HS-5 (cell line): ENCODE results near the gene ADCK2.
"Not testable (repeated sequence)": the region's sequence is repeated elsewhere in the genome, so short reads cannot be mapped to it uniquely, and the experiment has no call there.

Source experiments
- DNase-seq: peaks from one replicate; pipeline ENCODE4 v3.0.0-alpha.2; 2012; ENCODE audit warnings: low read depth

Gene ADCK2

DNA sequence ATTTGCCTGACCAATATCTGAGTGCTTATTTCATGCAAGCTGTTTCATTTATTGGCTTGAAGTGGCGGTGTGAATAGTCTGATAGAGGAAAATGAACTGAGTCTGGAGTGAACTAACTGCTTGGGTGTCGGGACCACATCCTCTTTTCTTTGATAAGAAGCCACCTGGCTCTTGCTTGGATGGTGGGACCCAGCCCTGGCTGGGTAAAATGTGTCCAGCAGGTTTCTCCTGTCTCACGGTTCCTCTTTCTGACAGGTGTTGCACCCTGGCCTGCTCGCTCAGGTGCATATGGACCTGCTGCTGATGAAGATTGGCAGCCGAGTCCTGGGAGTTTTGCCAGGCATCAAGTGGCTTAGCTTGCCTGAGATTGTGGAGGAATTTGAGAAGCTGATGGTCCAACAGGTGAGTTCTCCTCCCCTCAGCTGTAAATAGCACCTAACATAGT lies 1.6 kb downstream of the ADCK2 start:
- no peak for DNase-seq

DNA sequence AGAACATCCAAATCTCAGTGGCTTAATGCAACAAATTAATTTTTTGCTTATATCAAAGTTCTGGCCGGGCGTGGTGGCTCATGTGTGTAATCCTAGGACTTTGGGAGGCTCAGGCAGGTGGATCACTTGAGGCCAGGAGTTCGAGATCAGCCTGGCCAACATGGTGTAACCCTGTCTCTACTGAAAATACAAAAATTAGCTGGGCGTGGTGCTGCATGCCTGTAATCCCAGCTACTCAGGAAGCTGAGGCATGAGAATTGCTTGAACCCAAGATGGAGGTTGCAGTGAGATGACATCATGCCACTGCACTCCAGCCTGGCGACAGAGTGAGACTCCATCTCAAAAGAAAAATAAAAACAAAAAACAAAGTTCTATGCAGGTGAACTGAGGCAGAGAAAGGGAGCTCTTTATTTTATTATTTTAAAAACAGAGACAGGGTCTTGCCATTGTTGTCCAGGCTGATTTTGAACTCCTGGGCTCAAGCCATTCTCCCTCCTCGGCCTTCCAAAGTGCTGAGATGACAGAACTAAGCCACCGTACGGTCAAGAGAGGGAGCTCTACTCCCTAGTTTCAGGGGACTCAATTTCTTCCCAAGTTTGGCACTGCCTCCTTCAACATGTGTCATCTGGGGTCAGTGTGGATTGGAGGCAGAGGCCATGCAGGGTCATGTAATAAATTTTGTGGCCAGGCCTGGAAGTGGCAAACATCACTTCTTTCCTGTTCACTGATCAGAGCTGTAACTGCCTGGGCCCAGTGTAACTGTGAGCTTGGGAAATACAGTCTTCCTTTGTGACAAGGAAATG lies 2.4 kb downstream of the ADCK2 start:
- DNase-seq = no peak

DNA sequence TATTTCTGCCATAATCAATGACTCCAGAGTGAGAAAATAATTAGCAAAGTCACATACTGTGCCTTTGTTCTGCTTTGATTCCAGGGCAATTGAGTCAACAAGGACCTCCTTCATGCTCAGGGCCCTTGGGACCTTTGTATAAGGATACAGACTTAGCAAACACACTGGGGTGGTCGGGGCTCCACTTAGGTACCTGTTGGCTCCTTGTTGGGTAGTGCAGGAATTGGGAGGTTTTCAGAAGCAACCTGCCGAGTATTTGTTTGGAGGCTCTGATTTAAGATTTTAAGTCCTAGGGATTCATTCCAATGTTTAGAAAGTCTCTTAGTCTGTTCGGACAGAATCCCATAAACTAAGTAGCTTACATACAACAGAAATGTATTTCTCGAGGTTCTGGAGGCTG lies 3.0 kb downstream of the ADCK2 start:
- DNase-seq = no peak

DNA sequence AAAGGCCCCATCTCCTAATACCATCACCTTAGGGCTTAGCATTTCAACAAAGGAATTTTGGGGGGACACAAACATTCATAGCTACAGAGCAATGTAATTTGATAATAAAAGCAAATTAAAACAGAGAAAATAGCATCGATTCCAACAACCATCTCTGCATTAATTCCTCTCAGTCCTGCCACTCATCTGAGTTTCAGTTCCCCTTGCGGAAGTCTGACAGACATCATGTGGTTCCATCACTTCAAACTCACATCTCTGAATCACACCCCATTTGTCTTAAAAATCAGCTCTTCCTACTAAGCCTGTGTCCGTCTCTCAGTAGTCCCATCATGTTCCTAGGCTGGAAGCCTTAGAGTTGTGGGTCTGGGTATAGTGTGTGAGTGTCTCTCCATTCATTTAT lies 3.6 kb downstream of the ADCK2 start:
- no peak for DNase-seq

DNA sequence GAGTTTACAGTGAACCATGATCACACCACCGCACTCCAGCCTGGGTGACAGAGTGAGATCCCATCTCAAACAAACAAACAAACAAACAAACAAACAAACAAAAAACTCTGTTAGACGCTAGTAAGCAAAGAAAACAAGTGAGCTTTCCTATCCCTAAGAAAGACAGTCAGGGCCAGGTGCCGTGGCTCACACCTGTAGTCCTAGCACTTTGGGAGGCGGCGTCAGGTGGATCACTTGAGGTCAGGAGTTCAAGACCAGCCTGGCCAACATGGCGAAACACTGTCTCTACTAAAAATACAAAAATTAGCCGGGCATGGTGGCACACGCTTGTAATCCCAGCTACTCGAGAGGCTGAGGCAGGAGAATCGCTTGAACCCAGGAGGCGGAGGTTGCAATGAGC lies 4.2 kb downstream of the ADCK2 start:
- DNase-seq = not testable (repeated sequence)

DNA sequence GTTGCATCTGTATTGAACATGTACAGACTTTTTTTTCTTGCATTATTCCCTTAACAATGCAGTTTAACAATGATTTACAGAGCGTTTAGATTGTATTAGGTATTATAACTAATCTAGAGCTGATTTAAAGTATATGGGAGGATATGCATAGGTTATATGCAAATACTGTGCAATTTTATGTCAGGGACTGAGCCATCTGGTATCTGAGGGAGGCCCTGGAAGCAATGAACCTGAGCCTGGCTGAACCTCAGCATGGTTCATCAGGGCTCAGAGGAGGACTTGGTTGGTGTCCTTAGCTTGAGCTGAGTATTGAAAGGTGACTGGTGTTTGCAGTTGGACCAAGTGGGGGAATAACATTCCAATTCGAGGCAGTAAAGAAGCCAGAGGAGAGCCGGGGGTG lies 4.8 kb downstream of the ADCK2 start:
- no peak for DNase-seq

DNA sequence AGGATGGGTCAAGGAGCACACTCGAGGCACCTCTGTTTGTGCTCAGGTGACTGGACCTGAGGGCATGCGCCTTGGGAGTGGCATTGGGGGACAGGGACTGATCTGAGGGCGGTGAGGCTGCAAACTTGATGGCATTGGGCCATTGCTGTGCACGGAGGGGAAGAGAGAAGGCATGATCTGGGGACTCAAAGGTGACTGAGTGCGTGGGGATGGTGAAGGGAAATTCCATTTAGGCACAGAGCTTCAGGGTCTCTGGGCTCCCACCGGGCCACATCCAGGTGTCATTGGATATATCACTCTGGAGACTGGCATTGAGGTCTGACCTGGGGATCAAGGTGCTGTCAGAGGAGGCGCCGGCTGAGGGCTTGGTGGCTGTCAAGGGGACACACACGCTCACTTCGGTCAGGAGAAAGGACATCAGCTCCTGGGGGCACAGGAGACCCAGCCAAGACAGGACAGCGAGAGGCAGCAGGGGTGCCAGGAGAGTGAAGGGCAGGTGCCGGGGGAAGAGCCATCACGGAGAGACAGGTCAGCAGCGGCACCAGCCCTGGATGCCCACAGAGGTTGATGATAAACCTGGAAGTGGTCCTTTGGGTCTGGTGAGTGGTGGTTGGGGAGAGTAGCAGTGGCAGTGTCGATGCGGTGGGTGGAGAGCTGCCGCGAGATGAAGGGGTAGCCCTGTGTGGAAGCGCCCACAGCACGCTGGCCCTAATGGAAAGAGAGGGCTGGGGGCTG lies 5.5 kb downstream of the ADCK2 start:
- no peak for DNase-seq

DNA sequence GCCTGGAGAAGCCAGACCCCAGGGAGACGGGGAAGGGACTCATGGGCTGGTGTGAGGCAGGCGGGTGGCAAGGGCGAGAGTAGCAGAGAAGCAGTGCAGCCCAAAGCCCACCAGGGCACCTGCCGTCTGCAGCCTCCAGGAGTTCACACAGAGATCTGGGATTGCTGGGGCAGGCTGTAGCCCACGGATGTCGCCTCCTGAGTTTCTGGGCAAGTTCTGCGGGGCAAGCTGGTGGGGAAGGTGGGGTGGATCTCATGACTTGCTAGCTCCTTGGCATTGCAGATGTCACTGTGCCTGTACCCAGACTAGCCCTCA lies 6.0 kb downstream of the ADCK2 start:
- DNase-seq = no peak

DNA sequence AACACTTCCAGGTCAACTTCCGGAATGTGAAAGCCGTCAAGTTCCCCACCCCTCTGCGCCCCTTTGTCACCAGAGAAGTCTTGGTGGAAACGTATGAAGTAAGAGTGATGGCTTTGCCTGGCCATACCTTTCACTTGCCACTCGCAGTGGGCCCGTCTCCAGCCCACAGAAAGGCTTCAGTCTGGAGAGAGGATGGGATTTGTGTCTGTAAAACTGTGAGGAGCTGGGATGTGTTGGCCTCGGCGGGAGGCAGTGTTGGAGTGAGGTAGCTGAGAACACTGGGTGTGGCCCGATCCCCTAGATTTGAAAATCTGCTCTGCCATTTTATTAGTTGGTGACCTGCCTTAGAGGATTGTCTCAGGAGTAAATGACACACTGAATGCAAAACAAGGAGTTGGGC lies 6.4 kb downstream of the ADCK2 start:
- DNase-seq = no peak

DNA sequence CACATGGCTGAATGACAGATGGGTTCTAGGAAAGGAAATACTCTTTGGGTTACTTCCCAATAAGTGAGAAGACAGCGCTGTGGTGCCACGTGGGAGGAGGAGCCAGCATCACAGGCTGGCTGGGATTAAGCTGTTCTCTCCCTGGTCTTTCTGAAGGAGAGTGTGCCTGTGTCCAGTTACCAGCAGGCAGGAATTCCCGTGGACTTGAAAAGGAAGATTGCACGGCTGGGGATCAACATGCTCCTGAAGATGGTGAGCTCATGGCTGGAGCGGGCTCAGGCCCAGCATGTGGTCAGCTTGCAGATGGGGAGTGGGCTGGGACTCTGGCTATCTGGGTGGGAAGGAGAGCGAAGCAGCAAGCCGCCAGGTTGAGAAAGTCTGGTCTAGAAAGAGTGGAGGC lies 8.1 kb downstream of the ADCK2 start:
- no peak for DNase-seq

DNA sequence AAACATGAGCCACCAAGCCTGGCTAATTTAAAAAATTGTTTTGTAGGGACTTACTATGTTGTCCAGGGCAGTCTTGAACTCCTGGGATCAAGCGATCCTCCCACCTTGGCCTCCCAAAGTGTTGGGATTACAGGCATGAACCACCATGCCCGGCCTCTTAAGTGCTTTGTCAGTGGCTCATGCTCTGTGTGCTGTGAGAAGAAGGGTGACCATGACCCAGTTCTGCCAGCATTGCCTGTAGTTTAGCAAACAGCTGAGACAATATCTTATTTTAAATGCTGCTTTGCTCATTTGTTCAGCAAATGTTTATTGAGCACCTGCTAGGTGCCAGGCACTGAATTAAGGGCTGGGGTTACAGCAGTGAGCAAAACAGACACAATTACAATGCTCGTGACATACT lies 9.0 kb downstream of the ADCK2 start:
- DNase-seq = no peak

DNA sequence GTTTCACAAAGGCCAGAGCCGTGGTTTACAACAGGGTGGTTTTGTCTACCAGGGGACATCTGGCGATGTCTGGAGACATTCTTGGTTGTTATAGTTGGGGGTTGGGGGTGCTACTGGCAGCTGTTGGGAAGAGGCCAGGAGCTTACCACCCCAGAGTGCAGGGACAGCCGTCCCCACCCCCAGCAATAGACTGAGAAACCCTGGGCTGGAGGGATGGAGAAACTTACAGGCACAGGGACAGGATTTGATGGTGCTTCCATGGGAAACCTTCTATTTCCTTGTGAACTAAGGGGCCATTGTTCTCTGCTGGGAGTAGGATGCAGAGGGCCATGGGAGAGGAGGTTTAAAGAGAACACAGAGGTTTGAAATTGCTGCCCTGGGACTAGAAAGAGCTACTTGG lies 10.9 kb downstream of the ADCK2 start:
- DNase-seq = no peak

DNA sequence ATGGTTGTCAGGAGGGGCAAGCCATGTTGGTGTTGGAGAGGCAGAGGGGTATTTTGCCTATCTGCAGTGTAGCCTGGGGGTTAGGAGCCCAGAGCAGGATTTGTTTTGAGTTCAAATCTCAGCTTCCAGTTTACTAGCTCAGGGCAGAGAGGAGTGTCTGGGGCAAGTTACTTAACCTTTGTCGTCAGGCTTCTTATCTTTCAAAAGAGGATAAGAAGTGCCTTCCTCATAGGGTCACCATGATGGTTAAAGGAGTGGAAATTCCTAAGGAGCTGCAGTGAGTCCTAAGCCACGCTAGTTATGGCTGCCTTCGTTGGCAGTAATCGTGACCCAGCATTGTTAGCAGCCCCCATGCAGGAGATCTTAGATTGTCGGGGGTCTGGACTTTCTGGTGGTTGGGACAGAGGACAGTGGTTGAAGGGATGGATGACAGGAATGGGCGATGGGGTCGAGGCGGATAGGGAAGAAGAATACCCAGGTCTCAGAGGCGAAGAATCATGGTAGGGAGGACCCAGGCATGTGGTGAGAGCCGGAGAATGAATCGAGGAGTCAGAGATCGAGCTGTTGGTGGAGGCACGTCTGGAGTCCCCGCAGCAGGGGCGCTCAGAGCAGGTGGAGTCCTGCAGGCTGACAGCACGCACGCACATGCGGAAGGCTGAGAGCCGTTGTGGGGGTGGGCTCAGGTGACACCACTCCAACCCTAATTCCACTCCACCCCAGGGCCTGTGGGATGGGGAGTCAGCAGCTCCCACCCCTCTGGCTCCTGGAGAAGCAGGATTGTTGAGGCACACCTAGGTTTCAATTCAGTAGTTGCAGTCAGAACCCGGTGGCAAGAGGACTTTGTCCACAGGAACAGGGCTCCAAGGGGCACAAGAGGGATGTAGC lies 11.6 kb downstream of the ADCK2 start:
- no peak for DNase-seq

DNA sequence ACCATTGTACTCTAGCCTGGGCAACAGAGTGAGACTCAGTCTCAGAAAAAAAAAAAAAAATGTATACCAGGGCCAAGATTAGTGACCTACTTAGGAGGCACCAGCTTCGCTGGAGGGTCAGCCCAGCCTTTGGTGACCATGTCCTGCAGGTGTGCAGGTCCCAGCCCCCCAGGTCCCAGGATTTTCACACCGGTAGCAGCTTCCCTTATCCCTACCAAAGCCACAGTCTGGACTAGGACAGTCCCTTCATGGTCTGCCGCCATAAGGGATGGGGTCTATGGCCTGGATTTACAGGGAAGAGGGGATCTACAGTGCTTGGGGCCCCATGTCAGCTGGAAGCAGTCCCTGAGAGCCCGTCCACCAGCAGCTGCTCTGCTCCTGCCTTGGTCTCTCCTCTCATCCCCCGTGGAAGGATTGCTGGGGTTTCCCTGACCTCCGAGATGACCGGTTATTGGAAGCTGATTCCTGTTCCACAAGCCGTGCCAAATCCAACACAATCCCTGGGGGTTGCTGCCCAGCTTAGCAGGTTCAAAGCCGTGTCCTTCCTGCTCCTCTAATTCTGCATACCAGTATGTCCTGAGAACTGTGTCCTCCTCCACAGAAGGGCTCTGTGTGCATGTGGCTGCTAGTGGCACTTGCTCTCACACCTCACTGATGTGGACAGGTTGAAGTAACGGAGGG lies 12.8 kb downstream of the ADCK2 start:
- DNase-seq = no peak

DNA sequence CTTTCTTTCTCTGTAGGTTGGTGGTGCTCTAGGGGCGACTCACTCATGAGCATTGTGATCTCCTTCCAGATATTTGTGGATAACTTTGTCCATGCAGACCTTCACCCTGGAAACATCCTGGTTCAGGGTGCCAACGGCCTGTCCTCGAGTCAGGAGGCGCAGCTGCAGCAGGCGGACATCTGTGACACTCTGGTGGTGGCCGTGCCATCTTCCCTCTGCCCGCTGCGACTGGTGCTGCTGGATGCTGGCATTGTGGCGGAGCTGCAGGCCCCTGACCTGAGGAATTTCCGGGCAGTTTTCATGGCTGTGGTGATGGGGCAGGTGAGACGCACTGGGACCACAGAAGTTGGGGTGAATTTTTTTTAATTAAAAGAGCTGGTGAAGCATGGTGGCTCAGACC lies 14.2 kb downstream of the ADCK2 start:
- DNase-seq = no peak

DNA sequence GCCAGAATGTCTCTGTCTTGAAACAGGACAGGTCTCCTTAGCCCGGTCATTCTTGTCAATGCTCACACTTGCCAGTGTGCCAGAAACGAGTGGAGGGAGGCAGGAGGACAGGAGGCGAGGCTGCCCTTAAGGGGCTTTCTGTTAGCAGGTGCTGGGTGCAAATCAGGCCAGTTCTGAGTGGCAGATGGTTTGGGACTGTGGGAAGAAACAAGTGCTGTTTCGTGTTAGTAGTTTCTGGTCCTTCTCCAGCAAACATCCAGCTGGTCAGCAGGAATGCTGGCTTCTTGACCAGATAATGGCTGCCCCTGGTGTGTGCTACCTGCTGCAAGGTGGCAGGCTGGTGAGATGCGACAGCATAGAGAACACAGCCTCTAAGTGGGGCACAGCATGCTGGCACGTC lies 15.6 kb downstream of the ADCK2 start:
- DNase-seq = no peak

DNA sequence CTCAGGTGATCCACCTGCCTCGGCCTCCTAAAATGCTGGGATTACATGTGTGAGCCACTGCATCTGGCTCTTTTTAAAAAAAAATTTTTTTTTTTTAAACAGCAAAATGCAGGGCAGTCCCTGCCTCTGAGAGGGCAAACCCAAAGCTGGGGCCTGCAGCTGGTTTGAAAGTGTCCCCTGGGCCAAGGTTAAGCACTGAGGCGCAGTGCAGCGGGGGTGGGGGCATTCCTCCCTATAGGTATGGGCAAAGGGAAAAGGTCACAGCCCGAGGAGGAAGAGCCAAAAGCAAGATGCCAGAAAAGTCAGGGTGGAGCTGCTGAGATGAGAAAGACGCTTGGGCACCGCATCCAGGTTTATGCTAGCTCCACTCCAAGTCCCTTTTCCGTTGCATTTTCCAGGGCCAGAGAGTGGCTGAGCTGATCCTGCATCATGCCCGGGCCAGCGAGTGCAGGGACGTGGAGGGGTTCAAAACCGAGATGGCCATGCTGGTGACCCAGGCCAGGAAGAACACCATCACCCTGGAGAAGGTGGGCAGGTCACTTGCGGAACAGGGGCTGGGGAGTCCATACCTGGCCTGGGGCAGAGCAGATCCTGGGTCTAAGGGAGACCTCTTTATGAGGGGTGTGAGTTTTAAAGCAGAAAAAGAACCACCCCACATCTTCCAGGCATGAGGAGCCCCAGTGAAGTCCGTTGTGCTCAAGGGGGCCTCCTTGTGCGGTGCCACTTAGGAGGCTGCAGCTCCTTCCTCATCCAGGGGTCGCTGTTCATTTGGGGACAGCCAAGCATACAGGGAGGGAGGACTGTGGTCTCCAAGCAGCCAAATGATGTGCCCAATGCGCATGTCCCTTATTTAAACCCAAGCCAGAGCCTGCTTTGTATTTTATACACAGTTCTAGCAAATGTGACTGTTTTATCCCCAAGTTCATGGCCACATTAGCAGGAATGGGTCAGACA lies 16.7 kb downstream of the ADCK2 start:
- no peak for DNase-seq

DNA sequence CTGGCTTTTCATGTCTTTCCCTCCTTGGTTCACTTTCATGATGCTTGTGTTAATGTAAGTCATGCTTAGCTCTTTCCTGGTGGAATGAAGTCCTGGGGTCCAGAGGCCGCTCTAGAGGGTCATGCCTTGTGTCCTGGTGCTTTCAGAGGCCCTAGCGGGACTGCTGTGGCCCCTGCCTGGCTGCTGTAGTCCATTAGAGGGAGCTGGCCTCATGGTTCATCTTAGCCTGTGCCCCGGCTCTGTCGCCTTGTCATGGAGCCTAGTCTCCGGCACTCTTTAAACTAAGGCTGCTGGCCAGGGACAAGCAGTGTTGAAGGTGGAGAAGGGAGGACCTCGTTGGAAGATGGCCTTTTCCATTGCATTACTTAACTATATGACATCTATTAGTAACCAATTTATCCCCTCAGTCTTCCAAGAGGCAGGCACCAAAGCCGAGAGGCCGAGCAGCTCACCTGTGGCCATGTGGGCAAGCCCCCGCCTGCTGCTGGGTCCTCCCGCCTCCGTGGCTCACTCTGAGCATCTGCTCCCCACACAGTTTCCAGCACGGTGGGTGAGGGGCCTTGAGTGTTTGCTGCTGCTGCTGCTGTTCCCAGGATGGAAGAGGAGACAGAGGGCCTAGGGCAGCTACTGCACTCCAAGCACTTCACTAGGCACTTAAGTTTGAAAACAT lies 18.8 kb downstream of the ADCK2 start:
- DNase-seq = no peak

DNA sequence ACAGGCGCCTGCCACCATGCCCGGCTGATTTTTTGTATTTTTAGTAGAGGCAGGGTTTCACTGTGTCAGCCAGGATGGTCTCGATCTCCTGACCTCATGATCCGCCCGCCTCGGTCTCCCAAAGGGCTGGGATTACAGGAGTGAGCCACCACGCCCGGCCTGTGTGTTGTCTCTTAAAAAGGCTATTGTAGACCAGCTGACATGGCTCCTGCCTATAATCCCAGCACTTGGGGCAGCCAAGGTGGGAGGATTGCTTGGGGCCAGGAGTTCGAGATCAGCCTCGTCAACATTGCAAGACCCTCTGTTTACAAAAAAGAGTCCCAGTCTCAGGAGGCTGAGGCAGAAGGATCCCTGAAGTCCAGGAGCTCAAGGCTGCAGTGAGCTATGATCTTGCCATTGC lies 21.1 kb downstream of the ADCK2 start:
- DNase-seq = not testable (repeated sequence)

DNA sequence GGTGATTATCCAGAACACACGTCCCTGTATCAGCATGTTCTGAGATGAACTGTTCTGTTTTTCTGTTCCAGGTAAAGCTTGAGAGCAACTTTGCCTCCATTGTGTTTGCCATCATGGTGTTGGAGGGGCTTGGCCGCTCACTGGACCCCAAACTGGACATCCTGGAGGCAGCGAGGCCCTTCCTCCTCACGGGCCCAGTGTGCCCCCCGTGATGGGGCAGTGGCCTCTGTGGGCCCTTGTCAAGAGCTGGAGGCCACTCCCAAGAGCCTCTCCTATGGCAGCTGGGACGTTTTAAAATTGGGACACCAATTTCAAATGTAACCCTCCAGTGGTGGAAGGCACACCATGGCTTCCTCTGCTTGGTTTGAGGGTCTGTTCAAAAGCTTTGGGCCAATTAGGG lies 21.8 kb downstream of the ADCK2 start:
- no peak for DNase-seq

DNA sequence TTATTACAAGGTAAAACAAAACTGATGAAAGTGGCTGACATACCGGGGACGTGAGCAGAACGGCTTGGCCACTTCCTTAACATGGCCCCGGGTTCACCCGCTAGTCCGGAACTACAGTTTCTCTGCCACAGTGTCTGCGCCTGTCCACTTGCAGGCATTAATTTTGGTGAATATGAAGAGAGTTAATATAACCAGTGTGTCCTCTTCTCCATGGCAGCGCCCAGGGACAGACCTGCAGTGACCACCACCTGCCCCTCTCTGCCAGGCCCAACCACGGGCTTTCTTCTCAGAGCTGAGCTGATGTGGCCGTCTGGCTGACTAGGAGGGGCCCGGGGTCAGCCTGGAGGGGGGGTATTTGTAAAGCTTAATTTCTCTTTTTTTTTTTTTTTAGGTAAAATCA lies 22.6 kb downstream of the ADCK2 start:
- no peak for DNase-seq
